B cell (primary cell): ENCODE results near the gene SRRM5. TPM values are rescaled to one million over a fixed set of nuclear protein-coding genes. Genes with fewer than 3 reads are reported as not detected.

Source experiments
- ATAC-seq: fragments of 200-7000 bp; cut with Tn5 transposase; one replicate; pipeline ENCODE4 v1.10.0; 2021; ENCODE audit warnings: low read depth, mild to moderate bottlenecking, moderate number of reproducible peaks, moderate library complexity
- CTCF ChIA-PET: fragments of 350-600 bp; sonication (Branson Sonifier 250); formaldehyde crosslinking; loops from one replicate; lab custom pipeline; 2021; ENCODE audit warnings: antibody characterized with exemption, inconsistent platforms; lab: Charles Lee
- POLR2A ChIA-PET: fragments of 350-600 bp; sonication (Branson Sonifier 250); formaldehyde crosslinking; loops from one replicate; lab custom pipeline; 2021; ENCODE audit warnings: antibody characterized with exemption; lab: Charles Lee
- DNase-seq: peaks from one replicate; pipeline ENCODE4 v3.0.0; 2013
- H2AFZ ChIP-seq: 2 replicates; pipeline ENCODE4 v1.6.1; 2012; ENCODE audit warnings: mild to moderate bottlenecking, low read depth, low read length; ENCODE audit not compliant: insufficient read depth, poor library complexity, severe bottlenecking
- H3K27ac ChIP-seq, 2 donors: 1 replicate in 1 of 2; 2 replicates in 1 of 2; pipeline ENCODE4 v1.5.1; 2012 to 2013; ENCODE audit warnings: low read length in 2 of 2, mild to moderate bottlenecking in 2 of 2, moderate library complexity in 1 of 2
- H3K27me3 ChIP-seq, 4 experiments: fragments of 200-600 bp in 1 of 4; sonication (generic) in 1 of 4; replicated peaks in 1 of 4; 1 replicate in 2 of 4; 2 replicates in 2 of 4; pipeline versions ENCODE4 v1.6.1 to v1.7.0; 2013 to 2016; ENCODE audit warnings: low read length in 3 of 4, mild to moderate bottlenecking in 2 of 4, mixed read lengths in 1 of 4, moderate library complexity in 1 of 4; ENCODE audit not compliant: insufficient read depth in 4 of 4, control insufficient read depth in 3 of 4; ENCODE audit errors: control extremely low read depth in 1 of 4
- H3K36me3 ChIP-seq, 2 experiments: replicated peaks in 1 of 2; 1 replicate in 1 of 2; 2 replicates in 1 of 2; pipeline versions ENCODE4 v1.6.1 to v1.7.1; 2013; ENCODE audit warnings: low read length in 1 of 2; ENCODE audit not compliant: insufficient read depth in 2 of 2, control insufficient read depth in 1 of 2; ENCODE audit errors: control extremely low read depth in 1 of 2, extremely low read depth in 1 of 2
- H3K4me1 ChIP-seq, 2 donors: fragments of 200-600 bp in 1 of 2; sonication (generic) in 1 of 2; 1 replicate in 1 of 2; 2 replicates in 1 of 2; pipeline versions ENCODE4 v1.5.1 to v1.6.1; 2013 to 2017; ENCODE audit warnings: low read length in 2 of 2; ENCODE audit not compliant: control insufficient read depth in 2 of 2, insufficient read depth in 2 of 2
- H3K4me2 ChIP-seq: replicated peaks from 2 replicates; pipeline ENCODE3; 2012; ENCODE audit warnings: mild to moderate bottlenecking, low read depth, low read length; ENCODE audit not compliant: poor library complexity, severe bottlenecking
- H3K4me3 ChIP-seq, 5 experiments: fragments of 200-600 bp in 1 of 5; sonication (generic) in 1 of 5; 1 replicate in 3 of 5; 2 replicates in 2 of 5; pipeline versions ENCODE4 v1.5.1 to v1.7.0; 2011 to 2016; ENCODE audit warnings: low read length in 4 of 5, mild to moderate bottlenecking in 4 of 5, low read depth in 2 of 5, control low read depth in 1 of 5, moderate library complexity in 1 of 5; ENCODE audit not compliant: insufficient read depth in 1 of 5; ENCODE audit errors: control extremely low read depth in 1 of 5, extremely low read depth in 1 of 5
- H3K79me2 ChIP-seq: fragments of 200-600 bp; sonication (generic); one replicate; pipeline ENCODE4 v1.6.0; 2016; ENCODE audit warnings: low read length; ENCODE audit not compliant: control insufficient read depth, insufficient read depth
- H3K9ac ChIP-seq: fragments of 200-600 bp; sonication (generic); 2 replicates; pipeline ENCODE4 v1.6.1; 2017; ENCODE audit warnings: mild to moderate bottlenecking, low read length, moderate library complexity
- H3K9me3 ChIP-seq, 3 donors: one replicate each; pipeline versions ENCODE4 v1.6.1 to v1.7.1; 2013; ENCODE audit warnings: low read length in 2 of 3; ENCODE audit not compliant: control insufficient read depth in 2 of 3, insufficient read depth in 1 of 3; ENCODE audit errors: control extremely low read depth in 1 of 3
- H4K20me1 ChIP-seq: 2 replicates; pipeline ENCODE4 v1.6.0; 2012; ENCODE audit warnings: mild to moderate bottlenecking, low read length; ENCODE audit not compliant: insufficient read depth, control insufficient read depth, poor library complexity, severe bottlenecking
- H3K27ac Mint-ChIP-seq: one replicate; pipeline ENCODE4 v1.8.0; 2021; ENCODE audit warnings: mixed read lengths
- H3K27me3 Mint-ChIP-seq: one replicate; pipeline ENCODE4 v1.8.0; 2021; ENCODE audit warnings: mixed read lengths
- H3K4me1 Mint-ChIP-seq: one replicate; pipeline ENCODE4 v1.8.0; 2021; ENCODE audit warnings: mixed read lengths
- H3K4me3 Mint-ChIP-seq: one replicate; pipeline ENCODE4 v1.8.0; 2021; ENCODE audit warnings: mixed read lengths
- H3K9me3 Mint-ChIP-seq: one replicate; pipeline ENCODE4 v1.8.0; 2022; ENCODE audit warnings: mixed read lengths; ENCODE audit not compliant: insufficient read depth
- EZH2 ChIP-seq: IDR thresholded peaks from 2 replicates; pipeline ENCODE4 v1.6.1; 2012; ENCODE audit warnings: borderline replicate concordance, low read depth, mild to moderate bottlenecking, moderate library complexity, low read length; ENCODE audit not compliant: insufficient read depth, poor library complexity, severe bottlenecking
- WGBS: methylation state at CpG from one replicate; pipeline ENCODE4 v1.1.5; 2013; ENCODE audit warnings: missing lambda C conversion rate; ENCODE audit not compliant: insufficient coverage; 5-methylcytosine and 5-hydroxymethylcytosine counted together
- intact Hi-C: fragments of 100-400 bp; cut with micrococcal nuclease; formaldehyde crosslinking; loops from one replicate; pipeline ENCODE4 v1.10.0; 2022
- polyA plus RNA-seq: library from polyadenylated mRNA; depleted of rRNA; stranded (reverse); fragments of >200 nt; gene quantifications from 2 replicates; pipeline ENCODE4 v1.2.3, GENCODE V29; 2012
- total RNA-seq, 2 donors: library from RNA; stranded (reverse); fragments of 120-200 nt in 1 of 2; gene quantifications; 1 replicate in 1 of 2; 2 replicates in 1 of 2; pipeline versions ENCODE4 v1.2.3 to v1.2.4, GENCODE V29; 2013 to 2022
- TF ChIP-seq, protein P1 (sequence below): fragments of 200-600 bp; IDR thresholded peaks from one replicate; pipeline ENCODE4 v1.8.0; 2022; ENCODE audit warnings: antibody characterized with exemption, mild to moderate bottlenecking

SRRM5 gene
- total and polyA plus RNA-seq, 2 donors (not counting 1 experiment from before 2014, with no cell fraction given) = 0.64 to 1.4 TPM

DNA sequence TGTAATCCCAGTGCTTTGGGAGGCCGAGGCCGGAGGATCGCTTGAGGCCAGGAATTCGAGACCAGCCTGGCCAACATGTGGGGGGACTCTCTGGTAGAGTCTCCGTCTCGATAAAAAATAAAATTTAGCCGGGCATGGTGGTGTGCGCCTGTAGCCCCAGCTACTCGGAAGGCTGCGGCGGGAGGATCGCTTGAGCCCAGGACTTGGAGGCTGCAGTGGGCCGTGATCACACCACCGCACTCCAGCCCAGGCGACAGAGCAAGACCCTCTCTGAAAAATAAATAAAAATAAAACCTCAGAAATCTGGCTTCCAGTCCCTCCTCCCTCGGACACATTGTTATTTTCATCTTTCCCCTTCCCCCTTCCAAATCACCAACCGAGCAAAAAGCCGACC, 16.3 kb upstream of the SRRM5 start:
- Mint-ChIP-seq H3K27me3 (no peaks in the 10 kb centered on the region), H3K27ac (peak overlapping the region; percentile 99), H3K4me1 (peaks cover 46% of the 10 kb centered on the region), H3K9me3 (no peaks in the 10 kb centered on the region), H3K4me3 (peak overlapping the region; percentile 98)
- DNase-seq (no peak), ATAC-seq (peak; percentile 8)
- Histone ChIP-seq H4K20me1 (peaks cover 5% of the 10 kb centered on the region), H3K79me2 (peaks cover 61% of the 10 kb centered on the region), H3K27ac (peak overlapping the region; percentile 95 to 97), H3K4me3 (peak overlapping the region; percentile 61 to 88 (median 73)), H3K9ac (peak overlapping the region; percentile 74), H2AFZ (peak overlapping the region; percentile 87), H3K4me1 (peaks cover 16 to 42% of the 10 kb centered on the region in 2 donors), H3K4me2 (peak overlapping the region; percentile 79), H3K27me3 (no peaks in the 10 kb centered on the region), H3K36me3 (peaks cover 0 to 34% of the 10 kb centered on the region in 2 experiments), H3K9me3 (no peaks in the 10 kb centered on the region)
- WGBS = 4% methylated on average over 14 of the region's 18 CpGs
- TF ChIP-seq, protein P1, sequence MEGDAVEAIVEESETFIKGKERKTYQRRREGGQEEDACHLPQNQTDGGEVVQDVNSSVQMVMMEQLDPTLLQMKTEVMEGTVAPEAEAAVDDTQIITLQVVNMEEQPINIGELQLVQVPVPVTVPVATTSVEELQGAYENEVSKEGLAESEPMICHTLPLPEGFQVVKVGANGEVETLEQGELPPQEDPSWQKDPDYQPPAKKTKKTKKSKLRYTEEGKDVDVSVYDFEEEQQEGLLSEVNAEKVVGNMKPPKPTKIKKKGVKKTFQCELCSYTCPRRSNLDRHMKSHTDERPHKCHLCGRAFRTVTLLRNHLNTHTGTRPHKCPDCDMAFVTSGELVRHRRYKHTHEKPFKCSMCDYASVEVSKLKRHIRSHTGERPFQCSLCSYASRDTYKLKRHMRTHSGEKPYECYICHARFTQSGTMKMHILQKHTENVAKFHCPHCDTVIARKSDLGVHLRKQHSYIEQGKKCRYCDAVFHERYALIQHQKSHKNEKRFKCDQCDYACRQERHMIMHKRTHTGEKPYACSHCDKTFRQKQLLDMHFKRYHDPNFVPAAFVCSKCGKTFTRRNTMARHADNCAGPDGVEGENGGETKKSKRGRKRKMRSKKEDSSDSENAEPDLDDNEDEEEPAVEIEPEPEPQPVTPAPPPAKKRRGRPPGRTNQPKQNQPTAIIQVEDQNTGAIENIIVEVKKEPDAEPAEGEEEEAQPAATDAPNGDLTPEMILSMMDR = no peak
- no peak for TF ChIP-seq EZH2
- ChIA-PET POLR2A (interaction anchor here (0.8 to 2.2 kb wide), 6 partner anchors 11 to 40 kb away, joined by 3 to 15 read pairs (median 3); partner anchors contain the start of genes PINLYP and XRCC1), CTCF (interaction anchor here (0.7 to 7.5 kb wide), 20 partner anchors 11 to 163 kb away, joined by 3 to 126 read pairs (median 4); partner anchors contain the start of genes PINLYP, XRCC1 and ZNF575)
- intact Hi-C loops = no loop called here
